ENCODE data around the gene LILRB5.
A peak's percentile ranks its signal among the peaks of the same experiment; 100 is the strongest.
"Not testable (repeated sequence)": the region's sequence is repeated elsewhere in the genome, so short reads cannot be mapped to it uniquely, and the experiment has no call there.

Gene LILRB5

DNA sequence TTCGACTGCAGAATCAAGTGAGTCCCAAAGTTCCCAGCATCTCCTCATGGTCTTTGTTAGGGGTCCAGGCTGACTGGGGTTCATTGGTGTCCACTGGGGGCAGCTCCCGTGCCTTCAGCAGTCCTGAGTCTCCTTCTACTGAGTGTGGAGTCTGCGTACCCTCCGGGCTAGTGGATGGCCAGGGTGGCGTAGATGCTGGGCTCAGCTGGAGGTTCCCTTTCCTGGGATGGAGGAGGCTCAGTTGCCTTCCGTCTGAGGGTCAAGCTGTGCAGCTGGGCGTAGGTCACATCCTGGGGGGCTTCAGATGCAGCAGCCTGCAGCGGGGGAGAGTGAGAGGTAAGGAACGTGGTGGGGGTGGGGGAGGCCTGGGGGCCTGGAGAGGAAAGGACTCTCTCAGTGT is 17.4 kb upstream of the LILRB5 start:
- DNase-seq, result peak; percentile 36

DNA sequence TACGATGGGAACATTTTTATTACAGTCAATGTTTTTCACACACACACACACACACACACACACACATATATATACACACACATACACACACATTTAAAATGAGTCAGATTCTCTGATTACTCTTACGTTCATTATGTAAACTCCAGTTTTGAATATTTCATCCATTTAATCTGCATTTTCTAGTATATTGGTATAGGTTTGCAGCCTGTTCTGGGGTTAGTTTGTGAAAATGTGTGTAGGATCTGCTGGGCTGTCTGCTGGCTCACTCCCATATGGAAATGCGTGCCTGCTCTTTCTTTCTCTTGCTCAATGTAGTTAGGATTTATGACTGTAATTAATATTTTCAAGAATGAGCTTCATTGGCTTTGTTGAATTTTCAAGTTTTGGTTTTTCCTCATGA is 16.7 kb upstream of the LILRB5 start:
- peak; percentile 35 for DNase-seq

DNA sequence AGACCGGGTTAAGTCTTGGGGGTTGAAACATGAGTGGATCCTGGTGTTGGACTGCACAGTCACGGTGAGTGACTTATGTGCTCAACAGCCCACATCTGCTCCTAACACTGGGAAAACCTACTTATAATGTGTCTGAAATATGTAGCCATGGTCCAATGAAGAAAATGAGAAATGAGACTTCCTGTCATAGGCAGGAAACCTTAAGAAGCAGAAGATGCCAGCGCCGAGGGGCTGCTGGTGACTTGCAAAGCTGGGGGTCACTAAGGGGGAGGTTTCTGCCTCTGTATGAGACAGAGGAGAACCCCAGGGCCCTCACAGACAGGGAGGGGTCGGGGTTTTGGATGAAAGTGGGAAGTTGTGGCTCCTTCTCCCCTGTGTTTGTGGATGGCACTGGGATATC is 15.1 kb upstream of the LILRB5 start:
- DNase-seq, result peak; percentile 23

DNA sequence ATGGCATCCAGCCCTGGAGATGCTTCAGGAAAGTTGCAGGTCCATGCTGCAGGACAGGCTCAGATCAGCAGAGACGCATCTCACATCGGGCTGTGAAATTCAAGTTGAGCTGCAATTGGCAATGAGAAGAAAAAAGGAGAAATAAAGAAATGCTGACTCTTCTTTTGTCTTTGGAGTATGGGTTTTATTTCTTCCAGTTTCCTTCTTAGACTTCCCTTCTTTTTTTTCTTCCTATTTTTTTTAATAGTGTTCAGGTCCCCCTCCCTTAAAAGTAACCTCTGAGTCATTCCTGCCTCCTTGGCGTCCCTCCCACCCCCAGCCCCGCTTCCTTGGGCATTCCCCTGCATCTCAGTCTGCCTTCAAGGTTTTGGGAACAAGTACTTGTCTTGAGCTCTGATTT is 14.5 kb upstream of the LILRB5 start:
- not testable (repeated sequence) for DNase-seq

DNA sequence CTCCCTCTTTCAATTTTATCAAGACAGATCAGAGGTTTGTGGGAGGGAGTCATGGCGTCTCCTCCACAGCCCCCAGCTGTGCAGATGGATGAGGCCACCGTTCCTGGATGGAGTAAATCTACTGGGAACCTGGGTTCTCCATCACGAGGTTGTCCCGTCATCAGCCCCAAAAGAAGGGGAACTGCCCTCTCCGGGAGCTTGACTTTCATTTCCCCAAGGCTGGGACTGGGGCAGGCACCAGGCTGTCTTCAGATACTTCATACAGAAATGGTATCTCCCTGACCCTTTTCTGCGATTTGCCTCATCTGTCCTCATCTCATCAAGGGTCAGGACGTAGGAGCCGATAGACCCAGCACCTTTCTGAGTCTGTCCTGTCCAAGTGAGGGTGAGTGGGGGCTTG is 14.0 kb upstream of the LILRB5 start:
- peak; percentile 28 for DNase-seq

DNA sequence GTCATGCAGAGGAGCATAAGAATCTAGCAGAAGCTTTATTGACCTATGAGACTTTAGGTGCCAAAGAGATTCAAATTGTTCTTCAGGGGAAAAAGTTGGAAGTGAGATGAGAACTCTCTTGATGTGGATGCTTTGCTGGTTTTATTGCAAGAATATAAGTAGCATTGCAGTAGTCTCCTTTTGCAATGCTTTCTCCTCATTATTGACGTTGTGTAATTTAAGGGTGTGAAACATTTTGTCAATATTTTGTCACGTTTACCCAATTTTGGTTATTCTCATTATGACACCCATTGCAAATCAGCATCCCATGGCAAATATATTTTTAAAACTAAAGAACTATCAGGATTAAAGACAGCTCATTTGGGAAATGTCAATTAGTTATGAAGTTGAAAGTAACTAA is 11.9 kb upstream of the LILRB5 start:
- no peak for DNase-seq

DNA sequence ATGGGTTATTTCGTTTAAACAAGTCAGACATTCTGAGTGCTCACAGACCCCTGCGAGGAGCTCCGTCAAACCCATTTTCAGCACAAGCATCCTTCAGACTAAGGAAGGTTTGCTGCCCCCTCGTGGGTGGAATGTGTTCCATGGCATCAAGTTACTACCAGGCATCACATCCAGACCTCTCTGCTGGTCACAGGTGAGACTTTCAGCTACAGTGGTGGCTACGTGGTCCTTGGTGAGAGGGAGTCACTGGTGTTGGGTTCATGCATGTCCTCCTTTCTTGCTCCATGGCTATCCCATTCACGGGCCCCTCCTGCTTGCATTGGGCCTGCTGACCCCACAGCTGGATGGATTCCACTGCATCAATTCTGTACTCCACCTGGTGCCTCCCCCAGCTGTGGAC is 9.1 kb upstream of the LILRB5 start:
- peak; percentile 88 for DNase-seq

DNA sequence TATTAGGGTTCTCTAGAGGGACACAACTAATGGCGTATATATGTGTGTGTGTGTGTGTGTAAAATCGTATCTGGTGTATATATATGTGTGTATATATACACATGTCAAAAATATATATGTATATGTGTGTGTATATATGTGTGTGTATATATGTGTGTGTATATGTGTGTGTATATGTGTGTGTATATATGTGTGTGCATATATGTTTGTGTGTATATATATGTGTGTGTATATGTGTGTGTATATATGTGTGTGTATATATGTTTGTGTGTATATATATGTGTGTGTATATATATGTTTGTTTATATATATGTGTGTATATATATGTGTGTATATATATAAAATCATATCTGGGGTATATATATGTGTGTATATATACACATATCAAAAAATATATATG is 5.4 kb upstream of the LILRB5 start:
- DNase-seq, result no peak

DNA sequence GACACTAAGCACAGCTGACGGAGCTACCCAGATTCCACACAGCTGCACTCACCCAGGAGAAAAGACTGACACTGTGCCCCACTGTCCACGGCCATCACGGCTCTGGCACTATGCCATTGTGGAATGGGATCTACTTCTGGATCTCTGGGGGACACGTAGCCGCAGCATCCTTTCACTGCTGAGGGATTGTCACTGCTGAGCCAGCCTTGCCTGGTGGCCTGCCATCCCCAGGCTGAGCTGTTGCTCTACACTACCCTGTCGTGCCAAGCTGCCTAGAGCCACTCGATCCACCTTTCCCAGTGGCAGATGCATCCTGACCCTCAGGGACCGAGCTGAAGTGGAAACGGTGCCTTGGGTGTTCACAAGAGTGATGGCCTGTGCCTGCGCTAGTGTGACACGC is 5.0 kb upstream of the LILRB5 start:
- no peak for DNase-seq

DNA sequence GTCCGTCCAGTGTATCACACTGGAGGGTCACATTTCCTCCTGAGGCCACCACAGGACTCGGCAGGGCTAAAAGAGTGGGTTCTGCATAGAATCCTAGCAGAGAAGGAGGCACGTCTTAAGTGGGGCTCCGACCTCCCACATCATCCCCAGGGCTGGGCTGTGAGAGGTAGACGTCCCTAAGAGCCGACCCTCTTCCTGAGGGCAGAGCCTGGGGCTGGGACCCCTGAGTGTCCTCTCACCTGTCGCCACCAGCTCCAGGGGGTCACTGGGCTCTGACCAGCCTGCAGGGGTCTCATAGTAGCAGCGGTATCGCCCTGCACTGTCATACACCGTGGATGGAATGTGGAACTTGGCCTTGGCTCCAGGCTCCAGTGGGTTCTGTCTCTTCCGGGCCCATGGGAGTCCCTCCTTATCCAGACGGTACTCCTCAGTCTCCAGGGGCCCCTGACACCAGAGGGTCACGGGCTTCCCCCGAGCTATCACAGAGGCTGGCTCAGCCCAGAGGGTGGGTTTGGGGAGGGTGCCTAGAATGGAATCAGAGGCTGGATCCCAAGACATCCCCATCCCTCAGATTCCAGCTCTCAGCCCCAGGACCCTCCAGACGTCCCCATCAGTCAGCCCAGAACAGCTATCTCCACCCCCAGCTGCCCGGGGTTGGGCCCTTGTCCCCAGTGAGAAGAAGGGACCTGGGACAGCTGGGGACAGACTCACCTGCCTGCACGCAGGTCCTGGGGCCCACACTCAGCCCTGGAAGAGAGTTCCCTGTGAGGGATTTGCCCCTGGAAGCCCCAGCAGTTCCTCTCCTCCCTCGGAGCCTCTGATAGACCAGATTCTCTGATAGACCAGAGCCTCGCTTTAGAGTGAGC is 590 bp downstream of the LILRB5 start:
- no peak for DNase-seq

DNA sequence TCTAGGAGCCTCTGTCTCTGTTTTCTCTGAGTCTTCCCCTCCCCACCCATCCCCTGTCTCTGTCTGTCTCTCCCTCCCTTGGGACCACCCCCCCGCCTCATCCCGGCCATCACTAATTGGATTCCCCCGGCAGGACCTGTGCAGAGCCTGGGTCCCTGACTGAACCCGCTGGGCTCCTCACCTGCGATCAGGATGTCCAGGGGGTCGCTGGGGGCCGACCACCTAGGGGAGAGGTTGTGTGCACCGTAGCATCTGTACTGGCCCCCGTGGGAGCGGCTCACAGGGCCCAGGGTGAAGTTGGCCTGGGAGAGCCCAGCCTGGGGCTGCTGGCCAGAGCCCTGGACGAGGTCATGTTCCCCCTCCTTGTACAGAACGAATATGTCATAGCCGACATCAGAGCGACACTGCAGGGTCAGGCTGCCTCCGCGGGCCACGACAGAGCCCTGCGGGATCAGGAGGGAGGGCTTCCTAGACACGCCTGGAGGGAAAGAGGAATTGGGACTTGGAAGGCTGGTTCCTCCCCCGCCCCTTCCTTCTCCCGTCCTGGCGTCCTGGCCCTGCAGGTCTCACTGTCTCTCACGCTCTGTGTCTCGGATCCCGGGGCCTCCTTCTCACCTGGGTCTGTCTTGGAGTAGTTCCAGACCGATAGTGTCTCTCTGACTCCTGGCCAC is 1.8 kb downstream of the LILRB5 start:
- DNase-seq, result no peak

DNA sequence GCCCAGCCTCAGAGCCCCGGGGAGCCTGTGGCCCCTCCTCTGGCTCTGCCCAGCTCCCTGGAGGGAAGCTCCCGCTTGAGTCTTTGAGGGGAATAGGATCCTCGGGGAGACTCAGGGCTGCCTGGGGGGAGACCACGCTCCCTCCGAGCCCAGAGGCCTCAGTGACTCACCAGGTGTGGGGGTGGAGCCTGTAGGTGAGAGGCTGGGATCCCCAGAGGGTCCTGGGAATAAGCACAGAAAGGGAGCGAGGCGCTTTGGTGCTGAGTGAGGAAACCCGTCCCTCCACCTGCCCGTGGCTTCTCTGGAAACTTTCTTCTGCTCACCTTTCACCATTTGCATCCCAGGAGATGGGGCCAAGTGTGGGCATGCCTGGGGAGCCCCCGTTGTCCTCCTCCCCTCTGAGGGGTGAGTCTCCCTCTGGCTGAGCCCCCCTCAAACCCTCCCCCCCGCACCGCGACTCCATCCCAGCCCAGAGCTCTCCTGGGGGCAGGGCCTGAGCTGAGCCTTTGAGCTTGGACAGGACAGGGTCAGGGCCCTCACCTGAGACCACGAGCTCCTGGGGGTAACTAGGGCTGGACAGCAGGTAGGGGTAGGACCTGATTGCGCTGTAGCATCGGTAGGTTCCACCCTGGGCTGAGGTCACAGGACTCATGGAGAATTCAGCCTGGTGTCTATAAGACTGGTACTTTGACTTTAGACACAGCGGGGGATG is 2.7 kb downstream of the LILRB5 start:
- DNase-seq, result no peak

DNA sequence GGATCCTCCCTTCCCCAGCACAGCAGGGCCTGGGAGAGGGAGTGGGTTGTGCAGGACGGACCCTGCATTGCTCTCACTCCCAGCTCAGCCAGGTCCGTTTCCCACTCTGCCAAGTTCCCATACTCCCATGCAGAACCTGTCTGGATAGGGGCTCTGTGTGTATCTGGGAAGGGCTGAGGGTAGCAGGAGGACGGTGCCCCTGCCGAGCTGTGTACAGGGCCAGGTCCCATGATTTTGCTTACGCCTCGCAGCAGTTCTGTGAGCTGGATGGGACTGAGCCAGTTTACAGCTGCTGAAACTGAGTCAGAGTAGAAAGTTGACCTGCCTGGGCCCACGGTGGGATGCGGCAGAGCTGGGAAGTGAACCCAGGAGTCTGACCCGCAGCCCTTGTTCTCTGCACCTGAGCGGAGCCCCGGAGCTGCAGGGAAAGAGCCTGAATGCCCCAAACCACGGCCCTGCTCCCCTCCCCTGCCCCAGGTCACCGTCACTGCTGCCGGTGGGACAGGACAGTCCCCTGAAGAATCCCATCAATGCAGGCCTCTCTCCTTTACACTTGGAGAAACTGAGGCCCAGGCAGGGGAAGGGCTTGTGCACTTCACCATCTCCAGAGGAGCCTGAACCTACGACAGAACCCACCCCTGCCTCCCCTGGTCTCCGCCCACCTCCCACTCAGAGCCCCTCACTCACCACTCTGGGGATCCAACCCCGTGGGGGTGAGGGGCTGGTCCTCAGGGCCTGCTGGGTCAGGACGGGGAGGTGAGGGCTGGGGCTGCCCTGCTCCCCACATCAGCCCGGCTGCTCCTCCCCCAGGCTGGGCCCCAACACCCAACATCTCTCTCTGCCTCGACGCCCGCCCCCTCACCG is 3.5 kb downstream of the LILRB5 start:
- DNase-seq, result no peak

DNA sequence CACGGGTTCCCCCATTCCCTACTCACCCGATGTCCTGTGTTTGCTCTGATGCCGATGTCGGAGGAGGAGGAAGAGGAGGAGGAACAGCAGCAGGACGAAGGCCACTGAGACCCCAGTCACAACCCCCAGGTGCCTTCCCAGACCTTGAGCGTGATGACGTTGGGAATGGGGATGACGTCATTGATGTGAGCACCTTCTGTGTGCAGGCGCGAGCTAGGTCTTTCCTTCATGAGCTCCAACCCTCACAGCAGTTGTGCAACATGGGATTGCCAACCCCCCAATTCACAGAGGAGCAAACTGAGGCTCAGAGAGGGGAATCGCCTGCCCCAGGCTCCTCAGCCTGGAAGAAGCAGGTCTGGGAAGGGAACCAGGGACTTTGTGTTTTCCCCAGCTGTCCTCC is 4.2 kb downstream of the LILRB5 start:
- DNase-seq, result no peak

DNA sequence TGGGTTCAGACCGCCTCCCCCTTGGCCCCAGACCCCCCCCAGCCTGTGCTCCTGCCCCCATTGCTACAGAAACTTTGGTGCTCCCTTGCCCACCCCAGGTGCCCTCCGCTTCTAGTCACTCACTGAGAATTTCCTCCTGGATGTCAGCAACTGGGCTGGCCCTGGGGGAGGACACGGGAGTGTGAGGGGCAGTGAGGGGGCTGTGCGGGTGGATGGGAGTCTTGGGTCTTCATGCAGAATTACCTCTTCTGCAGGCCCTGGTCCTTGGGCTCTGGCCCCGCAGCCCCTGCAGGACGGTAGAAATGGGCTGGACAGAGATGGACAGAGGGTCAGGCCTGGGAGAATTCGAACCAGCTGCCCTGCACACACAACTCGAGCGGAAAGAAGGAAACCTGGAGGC is 4.8 kb downstream of the LILRB5 start:
- DNase-seq, result no peak

DNA sequence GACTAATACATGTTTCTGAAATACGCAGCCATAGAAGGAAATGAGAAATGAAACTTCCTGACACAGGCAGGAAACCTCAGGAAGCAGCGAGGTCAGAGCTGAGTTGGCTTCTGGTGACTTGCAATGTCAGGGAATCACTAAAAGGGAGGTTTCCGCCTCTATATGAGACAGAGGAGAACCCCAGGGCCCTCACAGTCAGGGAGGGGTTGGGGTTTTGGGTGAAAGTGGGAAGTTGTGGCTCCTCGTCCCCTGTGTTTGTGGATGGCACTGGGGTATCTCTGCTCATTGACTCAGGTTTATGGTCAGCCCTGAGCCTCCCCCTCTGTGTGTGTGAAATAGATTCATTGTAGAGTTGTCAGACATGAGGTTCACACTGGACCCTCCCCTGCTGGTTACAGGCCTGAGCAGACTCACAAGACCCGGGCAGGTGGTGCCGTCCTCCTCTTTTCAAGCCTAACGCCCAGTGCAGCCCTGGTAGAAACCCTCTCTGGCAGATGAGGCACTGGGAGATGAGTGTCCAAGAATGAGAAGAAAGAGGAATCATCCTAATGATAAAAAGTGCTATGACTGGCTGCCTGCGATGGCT is 9.0 kb downstream of the LILRB5 start:
- peak; percentile 70 for DNase-seq

DNA sequence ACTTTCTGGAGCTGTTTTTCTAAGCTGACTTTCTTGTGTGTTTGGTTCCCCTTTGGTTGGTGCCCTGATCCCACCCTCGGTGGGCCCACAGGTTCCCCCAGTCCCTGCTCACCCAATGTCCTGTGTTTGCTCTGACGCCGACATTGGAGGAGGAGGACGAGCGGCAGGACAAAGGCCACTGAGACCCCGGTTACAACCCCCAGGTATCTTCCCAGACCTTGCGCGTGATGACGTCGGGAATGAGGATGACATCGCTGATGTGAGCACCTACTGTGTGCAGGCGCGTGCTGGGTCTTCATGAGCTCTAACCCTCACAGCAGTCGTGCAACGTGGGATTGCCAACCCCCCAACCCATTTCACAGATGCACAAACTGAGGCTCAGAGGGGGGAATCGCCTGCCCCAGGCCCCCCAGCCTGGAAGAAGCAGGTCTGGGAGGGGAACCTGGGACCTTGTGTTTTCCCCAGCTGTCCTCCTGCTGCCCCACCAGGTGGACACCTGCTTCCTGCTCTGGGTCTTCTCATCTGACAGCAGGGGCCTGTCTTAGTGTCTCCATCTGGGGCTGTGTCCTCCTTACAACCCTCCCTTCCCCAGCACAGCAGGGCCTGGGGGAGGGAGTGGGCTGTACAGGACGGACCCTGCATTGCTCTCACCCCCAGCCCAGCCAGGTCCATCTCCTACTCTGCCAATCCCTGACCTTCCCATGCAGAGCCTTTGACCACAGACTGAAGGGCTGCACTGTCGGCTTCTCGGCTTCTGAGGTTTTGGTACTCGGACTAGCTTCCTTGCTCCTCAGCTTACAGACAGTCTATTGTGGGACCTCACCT is 9.8 kb downstream of the LILRB5 start:
- no peak for DNase-seq

DNA sequence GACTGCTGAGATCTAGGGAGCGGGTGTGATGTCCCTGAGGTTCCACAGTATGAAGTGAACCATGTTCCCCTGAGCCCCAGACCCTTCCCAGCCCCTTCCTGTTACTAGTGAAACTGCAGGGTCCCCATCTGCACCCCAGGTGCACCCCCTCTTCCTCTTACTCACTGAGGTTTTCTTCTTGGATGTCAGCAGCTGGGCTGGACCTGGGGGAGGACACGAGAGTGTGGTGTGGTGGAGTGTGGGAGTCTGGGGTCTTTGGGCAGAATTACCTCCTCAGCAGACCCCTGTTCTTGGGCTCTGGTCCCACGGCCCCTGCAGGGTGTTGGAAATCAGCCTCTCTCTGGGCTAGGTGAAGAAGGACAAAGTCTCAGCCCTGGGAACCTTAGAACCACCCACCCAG is 11.1 kb downstream of the LILRB5 start:
- no peak for DNase-seq

DNA sequence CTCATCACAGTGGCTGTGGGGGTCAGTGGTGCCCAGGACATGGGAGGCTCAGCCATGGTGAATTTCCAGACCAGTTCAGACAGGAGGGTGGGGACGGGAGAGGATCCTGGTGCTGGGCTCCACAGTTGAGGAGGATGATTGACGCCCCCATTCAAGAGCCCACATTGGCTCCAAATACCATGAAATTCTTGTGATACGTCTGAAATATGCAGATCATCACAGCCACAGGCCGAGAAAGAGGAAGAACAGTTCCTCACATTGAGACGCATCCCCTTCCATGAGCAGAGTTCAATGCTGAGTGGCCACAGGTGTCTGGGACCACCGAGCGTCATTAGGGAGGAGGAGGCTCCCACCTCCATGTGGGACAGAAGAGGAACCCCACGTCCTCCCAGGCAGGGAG is 13.3 kb downstream of the LILRB5 start:
- not testable (repeated sequence) for DNase-seq

DNA sequence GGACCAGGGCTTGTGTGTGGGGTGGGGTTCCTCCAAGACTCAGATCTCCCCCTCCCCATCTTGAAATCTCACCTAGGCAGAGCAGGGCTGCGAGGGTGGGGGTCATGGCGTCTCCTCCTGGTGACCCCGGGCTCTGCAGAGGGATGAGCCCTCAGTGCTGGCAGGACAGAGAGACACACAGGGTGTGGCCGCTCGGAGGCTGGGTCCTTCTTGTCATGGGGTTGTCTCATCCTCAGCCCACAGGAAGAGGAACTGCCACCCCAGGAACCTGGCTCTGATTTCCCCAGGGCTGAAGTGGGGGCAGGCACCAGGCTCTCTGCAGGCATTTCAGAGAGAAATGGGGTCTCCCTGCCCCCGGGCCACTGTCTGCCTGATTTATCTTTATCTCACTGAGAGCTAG is 14.4 kb downstream of the LILRB5 start, which contains the start of gene LILRA6:
LILRA6 (minus strand) TSS at position 145 of the 400 bp plus-strand sequence.
- not testable (repeated sequence) for DNase-seq

DNA sequence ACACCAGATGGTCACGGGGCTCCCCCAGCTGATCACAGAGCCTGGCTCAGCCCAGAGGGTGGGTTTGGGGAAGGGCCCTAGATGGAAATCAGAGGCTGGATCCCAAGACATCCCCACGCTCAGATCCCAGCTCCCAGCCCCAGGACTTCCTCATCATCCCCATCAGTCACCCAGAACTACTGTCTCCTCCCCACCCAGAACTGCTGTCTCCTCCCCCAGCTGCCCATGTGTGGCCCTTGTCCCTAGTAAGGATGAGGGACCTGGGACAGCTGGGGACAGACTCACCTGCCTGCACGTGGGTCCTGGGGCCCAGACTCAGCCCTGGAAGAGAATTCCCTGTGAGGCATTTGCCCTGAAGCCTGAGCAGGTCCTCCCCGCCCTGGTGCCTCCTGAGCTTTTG is 14.8 kb downstream of the LILRB5 start:
- DNase-seq, result not testable (repeated sequence)
